RWPE2 (cell line): ENCODE data around the gene DUSP6.

Source experiments
- ATAC-seq: fragments of 200-7000 bp; cut with Tn5 transposase; 3 replicates; pipeline ENCODE4 v1.9.1; 2021; ENCODE audit warnings: low read depth
- DNase-seq: peaks from one replicate; pipeline ENCODE4 v3.0.0-alpha.2; 2020; ENCODE audit warnings: low spot score
- H3K27ac ChIP-seq: fragments of 450-650 bp; 2 replicates; pipeline ENCODE4 v1.5.1; 2017; ENCODE audit warnings: mild to moderate bottlenecking; ENCODE audit not compliant: poor library complexity, severe bottlenecking
- H3K27me3 ChIP-seq: fragments of 250-450 bp; sonication (Bioruptor Pico); 2 replicates; pipeline ENCODE4 v1.5.1; 2021; ENCODE audit warnings: mild to moderate bottlenecking, moderate library complexity; ENCODE audit not compliant: insufficient read depth, poor library complexity, severe bottlenecking
- H3K36me3 ChIP-seq: fragments of 250-450 bp; sonication (Bioruptor Pico); 2 replicates; pipeline ENCODE4 v1.5.1; 2020; ENCODE audit warnings: low read depth, mild to moderate bottlenecking, moderate library complexity
- H3K4me1 ChIP-seq: fragments of 250-450 bp; sonication (Bioruptor Pico); 2 replicates; pipeline ENCODE4 v1.5.1; 2021; ENCODE audit warnings: mild to moderate bottlenecking, moderate library complexity; ENCODE audit not compliant: insufficient read depth, poor library complexity, severe bottlenecking
- H3K4me3 ChIP-seq: fragments of 250-450 bp; sonication (Bioruptor Pico); 2 replicates; pipeline ENCODE4 v1.5.1; 2021; ENCODE audit warnings: mild to moderate bottlenecking, moderate library complexity; ENCODE audit not compliant: severe bottlenecking
- H3K9me3 ChIP-seq: fragments of 250-450 bp; sonication (Bioruptor Pico); 2 replicates; pipeline ENCODE4 v1.5.1; 2021; ENCODE audit warnings: mild to moderate bottlenecking, moderate library complexity; ENCODE audit not compliant: severe bottlenecking
- TF ChIP-seq, protein P1 (sequence below): fragments of 450-650 bp; IDR thresholded peaks from one replicate; pipeline ENCODE4 v1.5.1; 2017; ENCODE audit warnings: mild to moderate bottlenecking, moderate library complexity; ENCODE audit not compliant: poor library complexity, severe bottlenecking

Gene DUSP6, protein sequence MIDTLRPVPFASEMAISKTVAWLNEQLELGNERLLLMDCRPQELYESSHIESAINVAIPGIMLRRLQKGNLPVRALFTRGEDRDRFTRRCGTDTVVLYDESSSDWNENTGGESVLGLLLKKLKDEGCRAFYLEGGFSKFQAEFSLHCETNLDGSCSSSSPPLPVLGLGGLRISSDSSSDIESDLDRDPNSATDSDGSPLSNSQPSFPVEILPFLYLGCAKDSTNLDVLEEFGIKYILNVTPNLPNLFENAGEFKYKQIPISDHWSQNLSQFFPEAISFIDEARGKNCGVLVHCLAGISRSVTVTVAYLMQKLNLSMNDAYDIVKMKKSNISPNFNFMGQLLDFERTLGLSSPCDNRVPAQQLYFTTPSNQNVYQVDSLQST

DNA sequence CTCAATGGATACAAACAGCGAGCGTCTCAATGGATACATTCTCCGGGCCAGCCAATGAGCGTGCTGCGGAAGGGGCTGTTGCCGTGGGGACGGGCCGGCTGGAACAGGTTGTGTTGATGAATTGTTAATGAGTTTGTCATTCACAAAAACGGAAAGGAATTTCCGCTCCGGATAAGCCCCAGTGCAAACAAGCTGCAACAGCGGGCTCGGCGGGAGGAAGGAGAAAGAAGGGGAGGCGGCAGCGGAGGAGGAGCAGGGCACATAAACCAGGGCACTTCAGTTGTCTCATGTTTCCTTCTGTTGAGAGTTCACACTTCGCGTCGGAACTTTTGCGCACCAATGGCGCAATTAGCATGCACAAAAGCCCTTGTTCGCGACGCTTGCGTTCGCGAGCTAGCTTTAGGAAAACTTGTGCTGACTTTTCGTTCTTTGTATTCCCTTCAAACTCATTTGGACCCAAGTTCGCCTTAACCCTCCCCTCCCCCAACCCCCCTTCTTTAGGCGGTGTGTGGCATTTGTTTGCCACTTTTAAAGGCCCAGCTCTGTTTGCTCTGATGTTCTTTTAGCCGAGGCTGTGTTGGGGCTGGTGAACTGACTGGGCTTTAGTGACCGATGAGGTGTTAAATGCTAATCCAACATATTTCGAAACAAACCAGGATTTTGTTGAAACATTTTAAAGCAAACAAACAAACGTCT lies at the start of gene DUSP6:
Gene DUSP6, minus strand, starts transcription at position 10 of the 696 bp plus-strand sequence. CDS start 462 bp downstream, outside the sequence.
- H3K27me3 ChIP-seq, result no peaks in the 10 kb centered on the region
- ATAC-seq, result peak; percentile 74
- H3K4me3 ChIP-seq, result peak within 1 kb of the TSS; percentile 78
- H3K27ac ChIP-seq, result peak within 1 kb of the TSS; percentile 99
- TF ChIP-seq, protein P1, sequence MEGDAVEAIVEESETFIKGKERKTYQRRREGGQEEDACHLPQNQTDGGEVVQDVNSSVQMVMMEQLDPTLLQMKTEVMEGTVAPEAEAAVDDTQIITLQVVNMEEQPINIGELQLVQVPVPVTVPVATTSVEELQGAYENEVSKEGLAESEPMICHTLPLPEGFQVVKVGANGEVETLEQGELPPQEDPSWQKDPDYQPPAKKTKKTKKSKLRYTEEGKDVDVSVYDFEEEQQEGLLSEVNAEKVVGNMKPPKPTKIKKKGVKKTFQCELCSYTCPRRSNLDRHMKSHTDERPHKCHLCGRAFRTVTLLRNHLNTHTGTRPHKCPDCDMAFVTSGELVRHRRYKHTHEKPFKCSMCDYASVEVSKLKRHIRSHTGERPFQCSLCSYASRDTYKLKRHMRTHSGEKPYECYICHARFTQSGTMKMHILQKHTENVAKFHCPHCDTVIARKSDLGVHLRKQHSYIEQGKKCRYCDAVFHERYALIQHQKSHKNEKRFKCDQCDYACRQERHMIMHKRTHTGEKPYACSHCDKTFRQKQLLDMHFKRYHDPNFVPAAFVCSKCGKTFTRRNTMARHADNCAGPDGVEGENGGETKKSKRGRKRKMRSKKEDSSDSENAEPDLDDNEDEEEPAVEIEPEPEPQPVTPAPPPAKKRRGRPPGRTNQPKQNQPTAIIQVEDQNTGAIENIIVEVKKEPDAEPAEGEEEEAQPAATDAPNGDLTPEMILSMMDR, result no peak
- DNase-seq, result peak; percentile 98
- H3K4me1 ChIP-seq, result peaks cover 32% of the 10 kb centered on the region
- H3K36me3 ChIP-seq, result peaks cover 44% of the 10 kb centered on the region
- H3K9me3 ChIP-seq, result no peaks in the 10 kb centered on the region

DNA sequence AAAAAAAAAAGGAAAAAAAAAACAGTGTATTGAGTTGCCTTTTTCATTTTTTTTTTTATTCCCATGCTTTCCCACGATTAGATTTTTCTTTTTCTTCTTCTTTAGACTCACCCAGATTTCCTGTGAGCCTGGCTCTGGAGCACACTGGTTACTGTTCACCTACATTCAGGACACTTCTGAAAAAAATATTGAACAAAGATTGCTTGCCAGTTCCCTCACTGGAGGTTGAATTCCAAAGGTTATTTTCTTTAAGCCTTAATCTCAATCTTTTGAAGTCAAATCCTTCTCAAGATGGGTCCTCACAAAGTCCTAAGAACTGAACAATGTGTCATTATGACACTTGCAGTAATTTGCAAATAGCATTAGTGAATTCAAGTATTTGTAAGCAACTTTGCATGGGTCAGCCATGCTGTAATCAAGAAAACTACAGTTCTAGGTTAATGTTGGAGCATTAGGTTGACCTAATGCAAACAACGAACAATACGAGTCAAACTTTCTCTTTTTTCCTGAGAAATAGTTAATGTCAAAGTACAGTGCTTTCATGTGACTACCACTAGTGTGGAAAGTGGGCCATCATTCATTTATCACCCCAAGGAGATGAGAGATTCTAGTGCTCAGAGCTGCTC lies 49.2 kb upstream of the DUSP6 start:
- H3K4me3 ChIP-seq, result no peak overlapping the region
- H3K36me3 ChIP-seq, result no peaks in the 10 kb centered on the region
- TF ChIP-seq, protein P1, result no peak
- ATAC-seq, result no peak
- no peaks in the 10 kb centered on the region for H3K4me1 ChIP-seq
- DNase-seq, result no peak
- no peak overlapping the region for H3K27ac ChIP-seq
- no peaks in the 10 kb centered on the region for H3K9me3 ChIP-seq
- no peaks in the 10 kb centered on the region for H3K27me3 ChIP-seq

DNA sequence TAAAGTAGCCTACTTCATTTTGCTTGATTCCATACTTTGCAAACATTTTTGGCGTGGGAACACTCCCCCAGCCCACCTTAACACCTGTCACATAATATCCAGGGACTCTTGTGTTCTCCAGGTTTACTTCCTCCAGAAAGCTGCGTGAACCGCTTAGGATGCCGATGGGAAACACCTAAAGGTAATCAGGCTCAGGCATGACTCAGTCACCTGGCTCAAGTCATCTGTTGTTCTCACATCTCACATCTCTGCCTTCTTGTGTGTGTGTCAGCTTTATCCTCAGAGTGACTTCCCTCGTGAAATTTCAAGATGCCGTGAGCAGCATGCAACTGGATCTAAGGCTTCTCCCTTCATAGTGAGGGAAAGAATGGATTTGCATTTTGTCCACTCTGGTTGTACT lies 48.1 kb upstream of the DUSP6 start:
- Histone ChIP-seq H3K9me3 (no peaks in the 10 kb centered on the region), H3K4me3 (no peak overlapping the region), H3K27ac (no peak overlapping the region), H3K4me1 (no peaks in the 10 kb centered on the region), H3K27me3 (no peaks in the 10 kb centered on the region), H3K36me3 (no peaks in the 10 kb centered on the region)
- ATAC-seq, result no peak
- TF ChIP-seq, protein P1, result no peak
- no peak for DNase-seq

DNA sequence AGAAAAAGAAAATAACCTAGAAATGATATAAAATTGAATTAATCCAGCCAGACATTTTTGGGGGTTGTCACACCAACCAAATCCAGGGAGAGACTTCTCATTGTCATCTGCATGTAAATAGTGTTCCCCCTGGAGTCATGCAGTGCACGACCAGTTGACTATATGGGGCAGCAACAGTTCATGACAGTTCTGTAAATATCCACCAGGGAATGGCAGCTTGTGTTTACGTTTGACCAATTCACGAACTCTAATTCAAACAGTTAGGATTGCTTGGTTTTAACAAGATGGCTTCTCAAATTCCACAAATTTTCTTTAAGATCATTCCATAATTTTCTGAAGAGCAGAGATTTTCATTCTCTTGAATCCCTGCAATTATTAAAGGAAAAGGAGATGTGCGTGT lies 43.4 kb upstream of the DUSP6 start:
- Histone ChIP-seq H3K36me3 (no peaks in the 10 kb centered on the region), H3K4me1 (peaks cover 2% of the 10 kb centered on the region), H3K27ac (no peak overlapping the region), H3K9me3 (no peaks in the 10 kb centered on the region), H3K27me3 (no peaks in the 10 kb centered on the region), H3K4me3 (no peak overlapping the region)
- TF ChIP-seq, protein P1, result no peak
- ATAC-seq, result no peak
- no peak for DNase-seq
